Fibroblast of peridontal ligament (primary cell): ENCODE data around the gene ZIC2.

Experiments used
- DNase-seq: peaks from one replicate; pipeline ENCODE4 v3.0.0-alpha.2; 2010; ENCODE audit errors: extremely low read depth

Gene ZIC2

GRCh38 chr13:99959540-99960230 is 21.9 kb upstream of the ZIC2 start:
- DNase-seq: no peak

- DNase-seq: no peak
These were observed 20.8 kb upstream of the ZIC2 start for GRCh38 chr13:99960663-99961311.

- no peak for DNase-seq
These were observed 19.9 kb upstream of the ZIC2 start for GRCh38 chr13:99961636-99962035.

- DNase-seq: no peak
These were observed 19.3 kb upstream of the ZIC2 start for GRCh38 chr13:99962242-99962641.

- no peak for DNase-seq
These were observed 17.7 kb upstream of the ZIC2 start for GRCh38 chr13:99963816-99964339.

GRCh38 chr13:99965329-99966000 is 16.1 kb upstream of the ZIC2 start:
- no peak for DNase-seq

- no peak for DNase-seq
These were observed 15.3 kb upstream of the ZIC2 start for GRCh38 chr13:99966064-99966805.

GRCh38 chr13:99967498-99967868 is 14.1 kb upstream of the ZIC2 start:
- no peak for DNase-seq

- no peak for DNase-seq
These were observed 13.6 kb upstream of the ZIC2 start for GRCh38 chr13:99967869-99968520.

- no peak for DNase-seq
These were observed 12.8 kb upstream of the ZIC2 start for GRCh38 chr13:99968521-99969452.

GRCh38 chr13:99969453-99969918 is 12.1 kb upstream of the ZIC2 start:
- no peak for DNase-seq

GRCh38 chr13:99969919-99970650 is 11.5 kb upstream of the ZIC2 start:
- DNase-seq: no peak

- DNase-seq: no peak
These were observed 10.7 kb upstream of the ZIC2 start for GRCh38 chr13:99970651-99971575.

GRCh38 chr13:99971576-99972189 is 9.9 kb upstream of the ZIC2 start, which contains the start of gene ZIC5:
TSS of gene ZIC5 (minus strand) at chr13:99971767. CDS start at chr13:99971603, 164 bp downstream.
- no peak for DNase-seq

GRCh38 chr13:99972190-99972731 is 9.3 kb upstream of the ZIC2 start:
- no peak for DNase-seq

GRCh38 chr13:99973163-99973807 is 8.3 kb upstream of the ZIC2 start:
- no peak for DNase-seq

- DNase-seq: no peak
These were observed 7.8 kb upstream of the ZIC2 start for GRCh38 chr13:99973808-99974185.
